Dedifferentiated amniotic fluid mesenchymal stem cell (primary cell): ENCODE results near the gene PANX2.
A peak's percentile ranks its signal among the peaks of the same experiment; 100 is the strongest.
"Not testable (repeated sequence)": the region's sequence is repeated elsewhere in the genome, so short reads cannot be mapped to it uniquely, and the experiment has no call there.

Source experiments
- DNase-seq: peaks from one replicate; pipeline ENCODE4 v3.0.0-alpha.2; 2016; ENCODE audit errors: extremely low spot score

The PANX2 gene

GRCh38 chr22:50170453-50171318, at the start of gene PANX2:
TSS of gene PANX2 (plus strand) at chr22:50170731. CDS start at chr22:50170731, 0 bp downstream.
- no peak for DNase-seq

- no peak for DNase-seq
Measured at GRCh38 chr22:50121202-50121740, 49.3 kb upstream of the PANX2 start.

GRCh38 chr22:50123119-50123518, 47.4 kb upstream of the PANX2 start:
- DNase-seq: no peak

- DNase-seq: no peak
Measured at GRCh38 chr22:50125029-50125428, 45.5 kb upstream of the PANX2 start.

GRCh38 chr22:50129121-50129736, 41.3 kb upstream of the PANX2 start:
- DNase-seq: peak; percentile 41

- no peak for DNase-seq
Measured at GRCh38 chr22:50131894-50132293, 38.6 kb upstream of the PANX2 start.

GRCh38 chr22:50134481-50134880, 36.0 kb upstream of the PANX2 start:
- no peak for DNase-seq

- DNase-seq: no peak
Measured at GRCh38 chr22:50136581-50137015, 33.9 kb upstream of the PANX2 start.

- not testable (repeated sequence) for DNase-seq
Measured at GRCh38 chr22:50137277-50137676, 33.3 kb upstream of the PANX2 start.

- no peak for DNase-seq
Measured at GRCh38 chr22:50138041-50138440, 32.5 kb upstream of the PANX2 start.

- DNase-seq: no peak
Measured at GRCh38 chr22:50138988-50139387, 31.5 kb upstream of the PANX2 start.

- no peak for DNase-seq
Measured at GRCh38 chr22:50139843-50140415, 30.6 kb upstream of the PANX2 start.

GRCh38 chr22:50140615-50141014, 29.9 kb upstream of the PANX2 start:
- DNase-seq: no peak

- DNase-seq: no peak
Measured at GRCh38 chr22:50141462-50141861, 29.1 kb upstream of the PANX2 start.

GRCh38 chr22:50141891-50142363, 28.6 kb upstream of the PANX2 start:
- no peak for DNase-seq

GRCh38 chr22:50143096-50143495, 27.4 kb upstream of the PANX2 start:
- DNase-seq: no peak

- no peak for DNase-seq
Measured at GRCh38 chr22:50144005-50144614, 26.4 kb upstream of the PANX2 start.

GRCh38 chr22:50145721-50146438, 24.7 kb upstream of the PANX2 start:
- DNase-seq: no peak

GRCh38 chr22:50146439-50147238, 23.9 kb upstream of the PANX2 start:
- no peak for DNase-seq
